ENCODE results near the gene HEMGN. TPM values are rescaled to one million over a fixed set of nuclear protein-coding genes. Genes with fewer than 3 reads are reported as not detected.

The HEMGN gene
- total and polyA plus RNA-seq, 2 of the 4 experiments (the other 2 are of a cell fraction): not detected

- H3K27ac ChIP-seq (ENCODE audit: insufficient read depth, low read length): no peak overlapping the region
- intact Hi-C loops (cut with micrococcal nuclease): no loop called here
- in situ Hi-C loops (cut with MboI; ENCODE audit: low sequenced_read_pairs): no loop called here
- H4K91ac ChIP-seq (ENCODE audit: insufficient read depth, low read depth, low read length): no peak overlapping the region
- no peak for TF ChIP-seq MAZ (IDR thresholded peaks at IDR 0.05; ENCODE audit: borderline replicate concordance, low read depth, low read length)
- no peak for TF ChIP-seq POLR2A (IDR thresholded peaks at IDR 0.05; ENCODE audit: low read depth, low read length)
- TF ChIP-seq MAFK (IDR thresholded peaks at IDR 0.05; ENCODE audit: low read depth, low read length): no peak
- TF ChIP-seq SMC3 (IDR thresholded peaks at IDR 0.05; ENCODE audit: low read depth, low read length): no peak
- no peak for TF ChIP-seq RAD21 (IDR thresholded peaks at IDR 0.05; ENCODE audit: low read length)
- no peak for TF ChIP-seq MXI1 (IDR thresholded peaks at IDR 0.05; ENCODE audit: borderline replicate concordance, low read depth, low read length)
- TF ChIP-seq CEBPB (IDR thresholded peaks at IDR 0.05; ENCODE audit: low read depth, low read length): no peak
- no peak for TF ChIP-seq RCOR1 (IDR thresholded peaks at IDR 0.05; ENCODE audit: insufficient replicate concordance, low read length)
- no peak for TF ChIP-seq ELK1 (IDR thresholded peaks at IDR 0.05; ENCODE audit: borderline replicate concordance, low read depth, low read length)
- TF ChIP-seq RFX5 (IDR thresholded peaks at IDR 0.05; ENCODE audit: low read depth, low read length): no peak
- TF ChIP-seq FOS (IDR thresholded peaks at IDR 0.05; ENCODE audit: low read depth, low read length): no peak
- no peak for TF ChIP-seq USF2 (IDR thresholded peaks at IDR 0.05; ENCODE audit: low read depth, low read length)
- TF ChIP-seq CHD1 (IDR thresholded peaks at IDR 0.05; ENCODE audit: low read depth, low read length): no peak
- H2AK9ac ChIP-seq (replicated peaks; ENCODE audit: low read depth, low read length, poor library complexity): no peak overlapping the region
- no peaks in the 10 kb centered on the region for H4K20me1 ChIP-seq (ENCODE audit: insufficient read depth, low read length)
- H4K5ac ChIP-seq (ENCODE audit: low read depth, low read length): no peak overlapping the region
- H2AK5ac ChIP-seq (ENCODE audit: low read depth, low read length): no peak overlapping the region
- no peak overlapping the region for H2AFZ ChIP-seq (replicated peaks; ENCODE audit: low read length, poor library complexity)
- ATAC-seq (ENCODE audit: low read depth): no peak
- no peak overlapping the region for H3K14ac ChIP-seq (replicated peaks; ENCODE audit: low read depth, low read length)
- CTCF ChIA-PET: interaction anchor here (1.1 kb wide), 1 partner anchor 10 kb away, joined by 3 read pairs; no protein-coding TSS in a partner anchor
- H4K8ac ChIP-seq (ENCODE audit: low read depth in 2 of 2, low read length in 2 of 2): no peak overlapping the region
- H3K9ac ChIP-seq (ENCODE audit: low read depth, low read length): no peak overlapping the region
- H3K56ac ChIP-seq (ENCODE audit: extremely low read depth, insufficient read depth, low read length): no peak overlapping the region
- no TSS peak for BruUV-seq (replicated peaks)
- no CpG with 5 or more reads among the region's 1 CpG for WGBS, 2 experiments (ENCODE audit: extremely low coverage in 2 of 2, insufficient read length in 1 of 2)
- 0 out of 2 replicates have a peak, but pooled peaks cover 4% of the 10 kb centered on the region for H3K9me3 ChIP-seq (ENCODE audit: control insufficient read depth, insufficient read depth, low read length)
- H3K18ac ChIP-seq (ENCODE audit: low read depth, low read length): no peak overlapping the region
- H2BK120ac ChIP-seq (ENCODE audit: low read depth, low read length): no peak overlapping the region
- H3K23ac ChIP-seq (ENCODE audit: low read depth, low read length): no peak overlapping the region
- DNase-seq: no peak
- H2BK20ac ChIP-seq (ENCODE audit: low read depth, low read length): no peak overlapping the region
- H3K4me1 ChIP-seq (ENCODE audit: control insufficient read depth, insufficient read depth, low read length): no peaks in the 10 kb centered on the region
- H3K4me2 ChIP-seq (ENCODE audit: low read depth, low read length): no peak overlapping the region
- no peak overlapping the region for H2BK15ac ChIP-seq (ENCODE audit: low read depth, low read length)
- H3K27me3 ChIP-seq (ENCODE audit: control insufficient read depth, insufficient read depth, low read length): peaks cover 7% of the 10 kb centered on the region
- no peaks in the 10 kb centered on the region for H3K36me3 ChIP-seq (ENCODE audit: control insufficient read depth, insufficient read depth, low read length)
- no peaks in the 10 kb centered on the region for H3K79me1 ChIP-seq (ENCODE audit: low read depth in 1 of 2, low read length in 2 of 2)
- H3K4ac ChIP-seq (ENCODE audit: low read depth, low read length): no peak overlapping the region
- dilution Hi-C loops (cut with HindIII; ENCODE audit: low sequenced_read_pairs, unreplicated experiment): no loop called here
- POLR2A ChIA-PET (ENCODE audit: unreplicated experiment): no interaction called here
- no peaks in the 10 kb centered on the region for H3K9me1 ChIP-seq (ENCODE audit: insufficient read depth, low read length)
- no peak overlapping the region for H3K4me3 ChIP-seq (ENCODE audit: insufficient read depth, low read depth, low read length)
- H2BK5ac ChIP-seq (ENCODE audit: low read depth, low read length, poor library complexity, severe bottlenecking): no peak overlapping the region
Measured at GRCh38 chr9:97975376-97975775, 37.4 kb upstream of the HEMGN start.
